GM12872 (cell line): Measurements from ENCODE around the gene ESR2.

ENCODE experiments used
- CTCF ChIP-seq: IDR thresholded peaks from 3 replicates; pipeline ENCODE4 v1.5.1; 2011; ENCODE audit warnings: low read depth, mild to moderate bottlenecking, low read length, moderate library complexity; ENCODE audit not compliant: insufficient read depth

The ESR2 gene

GRCh38 chr14:64209444-64210131 lies 84.6 kb downstream of the ESR2 start:
- TF ChIP-seq CTCF: no peak

GRCh38 chr14:64208981-64209380 lies 85.2 kb downstream of the ESR2 start:
- no peak for TF ChIP-seq CTCF

- TF ChIP-seq CTCF: no peak
These were observed 85.9 kb downstream of the ESR2 start for GRCh38 chr14:64208261-64208660.

GRCh38 chr14:64203366-64204006 lies 90.7 kb downstream of the ESR2 start:
- no peak for TF ChIP-seq CTCF

GRCh38 chr14:64202716-64203115 lies 91.5 kb downstream of the ESR2 start:
- no peak for TF ChIP-seq CTCF

GRCh38 chr14:64201921-64202545 lies 92.1 kb downstream of the ESR2 start:
- no peak for TF ChIP-seq CTCF

- TF ChIP-seq CTCF: no peak
These were observed 92.9 kb downstream of the ESR2 start for GRCh38 chr14:64201296-64201695.
